Heart left ventricle (tissue), 16 donors: ENCODE results near the gene RIN3. TPM values are rescaled to one million over a fixed set of nuclear protein-coding genes. Genes with fewer than 3 reads are reported as not detected.

Experiments used
- ATAC-seq, 4 donors: fragments of 200-7000 bp; cut with Tn5 transposase; one replicate each; pipeline ENCODE4 v1.9.1; 2020 to 2022; ENCODE audit warnings: moderate library complexity in 4 of 4, mild to moderate bottlenecking in 3 of 4, moderate number of reproducible peaks in 1 of 4
- DNase-seq, 5 donors: peaks; one replicate each; pipeline ENCODE4 v3.0.0-alpha.2; 2020
- H3K27ac ChIP-seq, 12 donors: fragments of 200-600 bp; sonication (generic) in 4 of 12; one replicate each; pipeline versions ENCODE4 v1.5.0 to v1.8.0; 2016 to 2022; ENCODE audit warnings: mild to moderate bottlenecking in 2 of 12
- H3K27me3 ChIP-seq, 9 donors: fragments of 200-600 bp; sonication (generic) in 2 of 9; one replicate each; pipeline versions ENCODE4 v1.5.1 to v1.8.0; 2016 to 2022; ENCODE audit warnings: mild to moderate bottlenecking in 3 of 9
- H3K36me3 ChIP-seq, 9 donors: fragments of 200-600 bp; sonication (generic) in 2 of 9; one replicate each; pipeline versions ENCODE4 v1.5.0 to v1.8.0; 2018 to 2022; ENCODE audit warnings: mild to moderate bottlenecking in 2 of 9
- H3K4me1 ChIP-seq, 12 donors: fragments of 200-600 bp; sonication (generic) in 4 of 12; one replicate each; pipeline versions ENCODE4 v1.5.0 to v1.8.0; 2016 to 2022; ENCODE audit warnings: mild to moderate bottlenecking in 3 of 12
- H3K4me3 ChIP-seq, 12 donors: fragments of 200-600 bp; sonication (generic) in 4 of 12; one replicate each; pipeline versions ENCODE4 v1.5.0 to v1.8.0; 2017 to 2022; ENCODE audit warnings: mild to moderate bottlenecking in 9 of 12, moderate library complexity in 4 of 12
- H3K9me3 ChIP-seq, 12 donors: fragments of 200-600 bp; sonication (generic) in 4 of 12; one replicate each; pipeline versions ENCODE4 v1.5.0 to v1.8.0; 2016 to 2022; ENCODE audit warnings: mild to moderate bottlenecking in 1 of 12
- POLR2A ChIP-seq, 2 donors: fragments of 450-650 bp; IDR thresholded peaks; one replicate each; pipeline ENCODE4 v1.6.1; 2017; ENCODE audit warnings: antibody characterized with exemption in 2 of 2, mild to moderate bottlenecking in 2 of 2, moderate library complexity in 2 of 2
- WGBS, 4 donors: extraction: QIAGEN DNeasy Blood & Tissue Kit in 2 of 4; methylation state at CpG; one replicate each; pipeline versions ENCODE4 v1.1.5 to v1.1.7; 2013 to 2018; 5-methylcytosine and 5-hydroxymethylcytosine counted together
- intact Hi-C, 10 donors: fragments of 100-400 bp; cut with DNase I; formaldehyde crosslinking; loops; one replicate each; pipeline versions ENCODE4 v1.11.1 to v1.14.2; 2022
- polyA plus RNA-seq, 2 donors: library from polyadenylated mRNA; stranded (reverse); fragments of 200-250 nt; gene quantifications; one replicate each; pipeline ENCODE4 v1.2.3, GENCODE V29; 2013
- total RNA-seq, 9 donors: library from RNA; depleted of rRNA in 2 of 9; stranded (reverse); fragments of >200 nt in 2 of 9; fragmentation: NEBNext Ultra II Directional in 3 of 9; extraction: Animal tissue kit (Norgen Biotek cat#: 25700) in 3 of 9; gene quantifications; one replicate each; pipeline versions ENCODE4 v1.1.0 to v1.2.4, GENCODE V29; 2016 to 2023
- TF ChIP-seq, protein P1 (sequence below), 12 donors: fragments of 200-600 bp; sonication (generic) in 4 of 12; IDR thresholded peaks; one replicate each; pipeline versions ENCODE4 v1.5.0 to v1.8.0; 2018 to 2022; ENCODE audit warnings: antibody characterized with exemption in 12 of 12, mild to moderate bottlenecking in 5 of 12
- donor health status: ischemic (EF 13 %, LVEDD 7.1; RV severe dilation, severe dysfunction).
- donor health status: healthy with polysubstance abuse.
- donor health status: DM: no; HTN: yes; CAD: no.
- donor health status: DM: no; HTN: no; CAD: no.
- donor health status: ischemic (EF 25% LVEDD 6.9; RV normal size, moderate dysfunction).
- donor health status: ischemic (EF 25% LVEDD 5.7; RV mildly dilated, moderate dysfunction).
- donor health status: healthy.
- donor health status: DM: yes; HTN: yes; CAD: no.
- donor health status: ischemic (EF 35%, LVEDD 5.7; RV mildly dilated, moderate dysfunction).
- donor health status: nonischemic (EF 11% LVEDD 7.7; RV severe dilation, severe dysfunction).
- donor health status: DM: yes; HTN: yes; CAD: no.
- donor health status: PGD.
- donor health status: ischemic (EF 29% LVEDD 5.4; RV normal size, mild dysfunction).
- donor health status: nonischemic (EF 23%, LVEDD 6.1; RV moderate dilation, normal function).

The RIN3 gene
- total and polyA plus RNA-seq, 11 donors: 8.6 to 37.0 (median 12.7) TPM

- intact Hi-C loops: no loop called here
- H3K4me3 ChIP-seq: no peak overlapping the region
- peak overlapping the region in 11 of 12 donors; percentile 7 to 95 (median 55) for H3K27ac ChIP-seq
- peaks cover 0 to 50% (median 26%) of the 10 kb centered on the region in 9 donors for H3K36me3 ChIP-seq
- no peaks in the 10 kb centered on the region for H3K27me3 ChIP-seq
- DNase-seq (peak; percentile 54 to 83 (median 81)), ATAC-seq (peak; percentile 48 to 78 (median 68))
- 51 to 60% (median 54%) methylated on average over 12 to 13 of the region's 13 CpGs for WGBS, 4 donors
- no peaks in the 10 kb centered on the region for H3K9me3 ChIP-seq
- peaks cover 0 to 69% (median 21%) of the 10 kb centered on the region in 12 donors for H3K4me1 ChIP-seq
- TF ChIP-seq POLR2A (IDR thresholded peaks at IDR 0.05): no peak
- TF ChIP-seq, protein P1, sequence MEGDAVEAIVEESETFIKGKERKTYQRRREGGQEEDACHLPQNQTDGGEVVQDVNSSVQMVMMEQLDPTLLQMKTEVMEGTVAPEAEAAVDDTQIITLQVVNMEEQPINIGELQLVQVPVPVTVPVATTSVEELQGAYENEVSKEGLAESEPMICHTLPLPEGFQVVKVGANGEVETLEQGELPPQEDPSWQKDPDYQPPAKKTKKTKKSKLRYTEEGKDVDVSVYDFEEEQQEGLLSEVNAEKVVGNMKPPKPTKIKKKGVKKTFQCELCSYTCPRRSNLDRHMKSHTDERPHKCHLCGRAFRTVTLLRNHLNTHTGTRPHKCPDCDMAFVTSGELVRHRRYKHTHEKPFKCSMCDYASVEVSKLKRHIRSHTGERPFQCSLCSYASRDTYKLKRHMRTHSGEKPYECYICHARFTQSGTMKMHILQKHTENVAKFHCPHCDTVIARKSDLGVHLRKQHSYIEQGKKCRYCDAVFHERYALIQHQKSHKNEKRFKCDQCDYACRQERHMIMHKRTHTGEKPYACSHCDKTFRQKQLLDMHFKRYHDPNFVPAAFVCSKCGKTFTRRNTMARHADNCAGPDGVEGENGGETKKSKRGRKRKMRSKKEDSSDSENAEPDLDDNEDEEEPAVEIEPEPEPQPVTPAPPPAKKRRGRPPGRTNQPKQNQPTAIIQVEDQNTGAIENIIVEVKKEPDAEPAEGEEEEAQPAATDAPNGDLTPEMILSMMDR (IDR thresholded peaks at IDR 0.05): no peak
Observed at GRCh38 chr14:92657457-92658142, 144.0 kb downstream of the RIN3 start.

DNA sequence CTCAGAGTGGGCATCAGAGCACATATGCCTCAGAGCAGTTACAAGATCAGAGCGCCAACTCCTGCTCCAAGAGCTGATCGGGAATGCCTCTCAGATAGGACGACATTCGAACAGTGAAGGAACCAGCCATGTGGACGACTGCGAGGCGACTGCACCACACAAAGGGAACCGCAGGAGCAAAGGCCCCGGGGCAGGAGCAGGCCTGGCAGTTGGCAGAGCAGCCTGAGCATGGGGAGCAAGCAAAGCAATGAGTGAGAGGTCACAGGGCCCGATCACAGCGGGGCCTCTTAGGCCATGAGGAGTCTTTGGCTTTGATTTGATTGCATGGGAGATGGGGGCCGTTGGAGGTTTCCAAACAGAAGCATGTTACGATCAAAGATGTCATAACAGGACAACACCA is 144.6 kb downstream of the RIN3 start:
- Histone ChIP-seq H3K4me1 (peaks cover 0 to 69% (median 21%) of the 10 kb centered on the region in 12 donors), H3K36me3 (peaks cover 0 to 52% (median 22%) of the 10 kb centered on the region in 9 donors), H3K9me3 (no peaks in the 10 kb centered on the region), H3K27me3 (no peaks in the 10 kb centered on the region), H3K4me3 (no peak overlapping the region), H3K27ac (peak overlapping the region in 9 of 12 donors; percentile 6 to 95 (median 54))
- no peak for DNase-seq
- no peak for TF ChIP-seq POLR2A (IDR thresholded peaks at IDR 0.05)
- TF ChIP-seq, protein P1 (IDR thresholded peaks at IDR 0.05): no peak
- intact Hi-C loops: no loop called here
- no peak for ATAC-seq
- WGBS, 4 donors: 83 to 88% (median 87%) methylated on average over 13 of the region's 13 CpGs

GRCh38 chr14:92658684-92659083 is 145.1 kb downstream of the RIN3 start:
- no peaks in the 10 kb centered on the region for H3K9me3 ChIP-seq
- H3K27ac ChIP-seq: peak overlapping the region in 6 of 12 donors; percentile 54 to 91 (median 68)
- H3K36me3 ChIP-seq: peaks cover 0 to 58% (median 18%) of the 10 kb centered on the region in 9 donors
- intact Hi-C loops: no loop called here
- H3K27me3 ChIP-seq: no peaks in the 10 kb centered on the region
- ATAC-seq (no peak), DNase-seq (no peak)
- TF ChIP-seq, protein P1 (IDR thresholded peaks at IDR 0.05): no peak
- TF ChIP-seq POLR2A (IDR thresholded peaks at IDR 0.05): no peak
- peaks cover 0 to 69% (median 21%) of the 10 kb centered on the region in 12 donors for H3K4me1 ChIP-seq
- H3K4me3 ChIP-seq: no peak overlapping the region

GRCh38 chr14:92659765-92660561 is 146.4 kb downstream of the RIN3 start:
- Histone ChIP-seq H3K36me3 (peaks cover 0 to 68% (median 17%) of the 10 kb centered on the region in 9 donors), H3K9me3 (no peaks in the 10 kb centered on the region), H3K4me3 (peak overlapping the region in 1 of 12 donors; percentile 5), H3K27ac (peak overlapping the region; percentile 43 to 91 (median 66)), H3K27me3 (no peaks in the 10 kb centered on the region), H3K4me1 (peaks cover 0 to 69% (median 21%) of the 10 kb centered on the region in 12 donors)
- TF ChIP-seq, protein P1 (IDR thresholded peaks at IDR 0.05): no peak
- no peak for TF ChIP-seq POLR2A (IDR thresholded peaks at IDR 0.05)
- WGBS, 4 donors: 69 to 75% (median 71%) methylated on average over 10 to 11 of the region's 11 CpGs
- intact Hi-C loops: no loop called here
- ATAC-seq: peak; percentile 69 to 71 (median 70)
- DNase-seq: peak in 4 of 5 donors; percentile 48 to 79 (median 67)
